Adipose tissue (tissue), 3 donors: Measurements from ENCODE around the gene MAGEF1. TPM values are rescaled to one million over a fixed set of nuclear protein-coding genes. Genes with fewer than 3 reads are reported as not detected.

Source experiments
- polyA plus RNA-seq, 3 donors: library from polyadenylated mRNA; stranded (reverse); fragments of 200-250 nt; gene quantifications; one replicate each; pipeline ENCODE4 v1.2.3, GENCODE V29; 2013
- donor health status: healthy with polysubstance abuse.
- donor health status: Bipolar disorder and iron deficiency.
- donor health status: healthy.

MAGEF1 gene
- polyA plus RNA-seq, 3 donors, result 17.3 to 18.9 (median 18.1) TPM

Other genes starting within 250 kb of the MAGEF1 start
- 1 to 10 TPM in 2 of 3 donors, under 1 TPM in 1; 0.67 to 2.2 (median 1.7) TPM for gene EPHB3, start 150.3 kb downstream of the MAGEF1 start, polyA plus RNA-seq
- gene VPS8, start 100.1 kb upstream of the MAGEF1 start, polyA plus RNA-seq, result 1 to 10 TPM; 7.0 to 9.1 (median 8.3) TPM